HepG2 (cell line): ENCODE results near the gene NOTCH3. TPM values are rescaled to one million over a fixed set of nuclear protein-coding genes. Genes with fewer than 3 reads are reported as not detected.

Experiments
- BORCS8-MEF2B ChIP-seq: sonication (generic); formaldehyde crosslinking; IDR thresholded peaks from 2 replicates; pipeline ENCODE4 v1.8.0; 2022; ENCODE audit warnings: mild to moderate bottlenecking, missing genetic modification reagents
- FOXA1 ChIP-seq, 2 experiments: fragments of 450-650 bp in 1 of 2; sonication (generic) in 1 of 2; formaldehyde crosslinking in 1 of 2; IDR thresholded peaks; 2 replicates each; pipeline versions ENCODE4 v1.4.0 to v1.6.1; 2016 to 2020; ENCODE audit warnings: missing genetic modification reagents in 1 of 2
- GABPB1 ChIP-seq: IDR thresholded peaks from 2 replicates; pipeline ENCODE4 v1.6.1; 2016; ENCODE audit warnings: mild to moderate bottlenecking, missing genetic modification reagents, moderate library complexity, missing compliant biosample characterization
- MTF1 ChIP-seq: sonication (generic); formaldehyde crosslinking; IDR thresholded peaks from 2 replicates; pipeline ENCODE4 v1.5.0; 2020; ENCODE audit warnings: missing genetic modification reagents
- MXI1 ChIP-seq: IDR thresholded peaks from 3 replicates; pipeline ENCODE4 v1.6.1; 2012; ENCODE audit warnings: low read depth, low read length, inconsistent platforms, borderline replicate concordance
- NFE2L2 ChIP-seq: fragments of 150-350 bp; IDR thresholded peaks from 2 replicates; pipeline ENCODE4 v1.6.1; 2014; ENCODE audit warnings: low read length
- NFYC ChIP-seq: IDR thresholded peaks from 2 replicates; pipeline ENCODE4 v1.6.1; 2016; ENCODE audit warnings: missing genetic modification reagents, missing compliant biosample characterization
- PCBP2 ChIP-seq: fragments of 200-400 bp; formaldehyde crosslinking; optimal IDR thresholded peaks from 2 replicates; pipeline ENCODE3; 2018; ENCODE audit warnings: low read length, low read depth; ENCODE audit not compliant: poor library complexity, severe bottlenecking
- SIX1 ChIP-seq: sonication (generic); formaldehyde crosslinking; IDR thresholded peaks from 2 replicates; pipeline ENCODE4 v1.4.0; 2020; ENCODE audit warnings: missing genetic modification reagents, borderline replicate concordance
- U2AF2 ChIP-seq: fragments of 200-400 bp; formaldehyde crosslinking; IDR thresholded peaks from 2 replicates; pipeline ENCODE4 v1.6.1; 2017; ENCODE audit warnings: low read depth, mild to moderate bottlenecking, low read length
- ZNF124 ChIP-seq: sonication (generic); formaldehyde crosslinking; IDR thresholded peaks from 2 replicates; pipeline ENCODE4 v1.4.0; 2020; ENCODE audit warnings: missing genetic modification reagents
- ZNF230 ChIP-seq: sonication (generic); formaldehyde crosslinking; IDR thresholded peaks from 2 replicates; pipeline ENCODE4 v1.4.0; 2020; ENCODE audit warnings: mild to moderate bottlenecking, missing genetic modification reagents
- ZNF337 ChIP-seq: sonication (generic); formaldehyde crosslinking; IDR thresholded peaks from 2 replicates; pipeline ENCODE4 v1.5.1; 2020; ENCODE audit warnings: missing genetic modification reagents, low read depth, mild to moderate bottlenecking, borderline replicate concordance
- ZNF549 ChIP-seq: sonication (generic); formaldehyde crosslinking; IDR thresholded peaks from 2 replicates; pipeline ENCODE4 v1.5.0; 2020; ENCODE audit warnings: missing genetic modification reagents
- ZNF563 ChIP-seq: sonication (generic); formaldehyde crosslinking; IDR thresholded peaks from 2 replicates; pipeline ENCODE4 v1.8.0; 2022; ENCODE audit warnings: mild to moderate bottlenecking, moderate library complexity, missing genetic modification reagents
- ZZZ3 ChIP-seq: sonication (generic); formaldehyde crosslinking; IDR thresholded peaks from 2 replicates; pipeline ENCODE4 v1.4.0; 2020; ENCODE audit warnings: missing genetic modification reagents, mild to moderate bottlenecking, borderline replicate concordance
- polyA plus RNA-seq, 8 experiments: library from polyadenylated mRNA; depleted of rRNA in 3 of 8; stranded (reverse) in 7 of 8; unstranded in 1 of 8; fragments of >200 nt; fragmentation: Illumina TruSeq in 4 of 8; extraction: Trizol in 4 of 8; gene quantifications; 2 replicates each; pipeline versions ENCODE4 v1.2.1 to v1.2.3, GENCODE V29; 2011 to 2016; ENCODE audit warnings: low read depth in 4 of 8, missing spikeins in 1 of 8, mixed read lengths in 1 of 8; ENCODE audit not compliant: insufficient read depth in 1 of 8
- total RNA-seq, 5 experiments: library from RNA; depleted of rRNA; stranded (reverse); fragments of >200 nt; fragmentation: Illumina TruSeq; extraction: Trizol; gene quantifications; 2 replicates each; pipeline ENCODE4 v1.2.3, GENCODE V29; 2016; ENCODE audit warnings: low read depth in 1 of 5
- TF ChIP-seq, protein P1 (sequence below): IDR thresholded peaks from 2 replicates; pipeline ENCODE4 v1.6.1; 2018; ENCODE audit warnings: missing genetic modification reagents, mild to moderate bottlenecking, missing compliant biosample characterization
- TF ChIP-seq, protein P2 (sequence below): sonication (generic); IDR thresholded peaks from 2 replicates; pipeline ENCODE4 v1.6.1; 2016; ENCODE audit warnings: low read depth, borderline replicate concordance
- TF ChIP-seq, protein P3 (sequence below), 2 experiments: sonication (generic) in 1 of 2; formaldehyde crosslinking in 1 of 2; IDR thresholded peaks; 2 replicates each; pipeline versions ENCODE4 v1.4.0 to v1.6.1; 2018 to 2020; ENCODE audit warnings: missing genetic modification reagents in 2 of 2, borderline replicate concordance in 1 of 2, low read depth in 1 of 2, mild to moderate bottlenecking in 1 of 2, missing biosample characterization in 1 of 2
- TF ChIP-seq, protein P4 (sequence below): sonication (generic); formaldehyde crosslinking; IDR thresholded peaks from 2 replicates; pipeline ENCODE4 v1.5.1; 2020; ENCODE audit warnings: mild to moderate bottlenecking, missing genetic modification reagents, borderline replicate concordance

NOTCH3 gene
- total and polyA plus RNA-seq, 2 of the 13 experiments (the other 11 are each of a cell fraction or from before 2014, with no cell fraction given), result 0.09 to 0.28 TPM

DNA sequence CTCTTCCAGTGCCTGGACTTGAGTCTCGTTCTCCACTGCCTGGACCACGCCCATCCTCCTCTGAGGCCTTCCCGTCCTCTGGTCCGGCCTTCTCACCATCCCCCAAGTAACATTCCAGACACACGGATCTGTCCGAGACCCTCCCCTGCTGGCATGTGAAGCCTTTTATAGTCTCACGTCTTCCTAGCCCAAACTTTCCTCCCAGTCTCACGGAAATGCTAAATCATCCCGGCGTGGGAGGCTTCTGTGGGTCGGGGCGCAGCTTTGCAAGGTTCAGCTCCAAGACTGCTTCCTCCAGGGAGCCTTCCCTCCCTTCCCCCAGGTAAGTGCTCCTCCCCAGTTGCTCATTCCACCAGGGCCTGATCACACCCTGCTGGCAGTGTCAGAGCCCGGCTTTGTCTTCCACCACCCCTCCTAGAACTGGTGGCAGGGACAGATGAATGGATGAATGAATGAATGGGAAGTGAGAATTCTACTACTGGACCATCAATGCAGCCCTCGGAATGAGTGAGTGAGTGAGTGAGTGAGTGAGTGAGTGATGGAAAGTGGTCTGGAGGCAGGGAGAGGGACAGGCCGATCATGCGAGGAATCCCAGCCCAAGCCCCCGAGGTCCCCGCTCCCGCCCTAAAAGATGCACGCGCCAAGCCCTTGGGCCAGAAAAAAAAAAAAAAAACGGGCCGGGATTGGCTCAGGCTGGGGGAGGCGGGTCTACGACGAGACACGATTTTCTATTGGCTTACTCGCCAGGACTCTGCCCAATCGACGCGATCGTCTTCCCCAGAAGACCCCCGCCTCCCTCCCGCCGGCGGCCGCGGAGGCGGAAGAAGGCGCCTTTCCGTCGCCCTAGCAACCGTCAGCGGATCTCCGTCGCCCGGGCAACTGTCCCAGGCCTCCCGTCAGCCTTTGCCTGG, 22.2 kb upstream of the NOTCH3 start (continued):
- TF ChIP-seq MTF1 (no peak), ZZZ3 (CRISPR knock-in tag) (no peak), ZNF563 (CRISPR knock-in tag) (no peak), ZNF124 (CRISPR knock-in tag) (no peak), ZNF549 (CRISPR knock-in tag) (no peak), SIX1 (CRISPR knock-in tag) (no peak), ZNF230 (CRISPR knock-in tag) (no peak), FOXA1 (IDR thresholded peaks at IDR 0.05) (no peak), FOXA1 (CRISPR knock-in tag; IDR thresholded peaks at IDR 0.05) (no peak), NFYC (CRISPR knock-in tag) (peak; percentile 78), ZNF337 (CRISPR knock-in tag) (no peak), U2AF2 (peak; percentile 98), BORCS8-MEF2B (no peak), NFE2L2 (no peak), PCBP2 (no peak), GABPB1 (CRISPR knock-in tag) (peak; percentile 78), MXI1 (peak; percentile 98)
- TF ChIP-seq, protein P1, sequence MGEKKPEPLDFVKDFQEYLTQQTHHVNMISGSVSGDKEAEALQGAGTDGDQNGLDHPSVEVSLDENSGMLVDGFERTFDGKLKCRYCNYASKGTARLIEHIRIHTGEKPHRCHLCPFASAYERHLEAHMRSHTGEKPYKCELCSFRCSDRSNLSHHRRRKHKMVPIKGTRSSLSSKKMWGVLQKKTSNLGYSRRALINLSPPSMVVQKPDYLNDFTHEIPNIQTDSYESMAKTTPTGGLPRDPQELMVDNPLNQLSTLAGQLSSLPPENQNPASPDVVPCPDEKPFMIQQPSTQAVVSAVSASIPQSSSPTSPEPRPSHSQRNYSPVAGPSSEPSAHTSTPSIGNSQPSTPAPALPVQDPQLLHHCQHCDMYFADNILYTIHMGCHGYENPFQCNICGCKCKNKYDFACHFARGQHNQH, result peak; percentile 68; the same call in 1 of the 2 replicates
- TF ChIP-seq, protein P2, sequence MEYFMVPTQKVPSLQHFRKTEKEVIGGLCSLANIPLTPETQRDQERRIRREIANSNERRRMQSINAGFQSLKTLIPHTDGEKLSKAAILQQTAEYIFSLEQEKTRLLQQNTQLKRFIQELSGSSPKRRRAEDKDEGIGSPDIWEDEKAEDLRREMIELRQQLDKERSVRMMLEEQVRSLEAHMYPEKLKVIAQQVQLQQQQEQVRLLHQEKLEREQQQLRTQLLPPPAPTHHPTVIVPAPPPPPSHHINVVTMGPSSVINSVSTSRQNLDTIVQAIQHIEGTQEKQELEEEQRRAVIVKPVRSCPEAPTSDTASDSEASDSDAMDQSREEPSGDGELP, result peak; percentile 40; the same call in 1 of the 2 replicates
- TF ChIP-seq, protein P3, sequence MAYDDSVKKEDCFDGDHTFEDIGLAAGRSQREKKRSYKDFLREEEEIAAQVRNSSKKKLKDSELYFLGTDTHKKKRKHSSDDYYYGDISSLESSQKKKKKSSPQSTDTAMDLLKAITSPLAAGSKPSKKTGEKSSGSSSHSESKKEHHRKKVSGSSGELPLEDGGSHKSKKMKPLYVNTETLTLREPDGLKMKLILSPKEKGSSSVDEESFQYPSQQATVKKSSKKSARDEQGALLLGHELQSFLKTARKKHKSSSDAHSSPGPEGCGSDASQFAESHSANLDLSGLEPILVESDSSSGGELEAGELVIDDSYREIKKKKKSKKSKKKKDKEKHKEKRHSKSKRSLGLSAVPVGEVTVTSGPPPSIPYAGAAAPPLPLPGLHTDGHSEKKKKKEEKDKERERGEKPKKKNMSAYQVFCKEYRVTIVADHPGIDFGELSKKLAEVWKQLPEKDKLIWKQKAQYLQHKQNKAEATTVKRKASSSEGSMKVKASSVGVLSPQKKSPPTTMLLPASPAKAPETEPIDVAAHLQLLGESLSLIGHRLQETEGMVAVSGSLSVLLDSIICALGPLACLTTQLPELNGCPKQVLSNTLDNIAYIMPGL (CRISPR knock-in tag; IDR thresholded peaks at IDR 0.05; ENCODE audit: borderline replicate concordance in 1 of 2, low read depth in 1 of 2), result no peak
- TF ChIP-seq, protein P4, sequence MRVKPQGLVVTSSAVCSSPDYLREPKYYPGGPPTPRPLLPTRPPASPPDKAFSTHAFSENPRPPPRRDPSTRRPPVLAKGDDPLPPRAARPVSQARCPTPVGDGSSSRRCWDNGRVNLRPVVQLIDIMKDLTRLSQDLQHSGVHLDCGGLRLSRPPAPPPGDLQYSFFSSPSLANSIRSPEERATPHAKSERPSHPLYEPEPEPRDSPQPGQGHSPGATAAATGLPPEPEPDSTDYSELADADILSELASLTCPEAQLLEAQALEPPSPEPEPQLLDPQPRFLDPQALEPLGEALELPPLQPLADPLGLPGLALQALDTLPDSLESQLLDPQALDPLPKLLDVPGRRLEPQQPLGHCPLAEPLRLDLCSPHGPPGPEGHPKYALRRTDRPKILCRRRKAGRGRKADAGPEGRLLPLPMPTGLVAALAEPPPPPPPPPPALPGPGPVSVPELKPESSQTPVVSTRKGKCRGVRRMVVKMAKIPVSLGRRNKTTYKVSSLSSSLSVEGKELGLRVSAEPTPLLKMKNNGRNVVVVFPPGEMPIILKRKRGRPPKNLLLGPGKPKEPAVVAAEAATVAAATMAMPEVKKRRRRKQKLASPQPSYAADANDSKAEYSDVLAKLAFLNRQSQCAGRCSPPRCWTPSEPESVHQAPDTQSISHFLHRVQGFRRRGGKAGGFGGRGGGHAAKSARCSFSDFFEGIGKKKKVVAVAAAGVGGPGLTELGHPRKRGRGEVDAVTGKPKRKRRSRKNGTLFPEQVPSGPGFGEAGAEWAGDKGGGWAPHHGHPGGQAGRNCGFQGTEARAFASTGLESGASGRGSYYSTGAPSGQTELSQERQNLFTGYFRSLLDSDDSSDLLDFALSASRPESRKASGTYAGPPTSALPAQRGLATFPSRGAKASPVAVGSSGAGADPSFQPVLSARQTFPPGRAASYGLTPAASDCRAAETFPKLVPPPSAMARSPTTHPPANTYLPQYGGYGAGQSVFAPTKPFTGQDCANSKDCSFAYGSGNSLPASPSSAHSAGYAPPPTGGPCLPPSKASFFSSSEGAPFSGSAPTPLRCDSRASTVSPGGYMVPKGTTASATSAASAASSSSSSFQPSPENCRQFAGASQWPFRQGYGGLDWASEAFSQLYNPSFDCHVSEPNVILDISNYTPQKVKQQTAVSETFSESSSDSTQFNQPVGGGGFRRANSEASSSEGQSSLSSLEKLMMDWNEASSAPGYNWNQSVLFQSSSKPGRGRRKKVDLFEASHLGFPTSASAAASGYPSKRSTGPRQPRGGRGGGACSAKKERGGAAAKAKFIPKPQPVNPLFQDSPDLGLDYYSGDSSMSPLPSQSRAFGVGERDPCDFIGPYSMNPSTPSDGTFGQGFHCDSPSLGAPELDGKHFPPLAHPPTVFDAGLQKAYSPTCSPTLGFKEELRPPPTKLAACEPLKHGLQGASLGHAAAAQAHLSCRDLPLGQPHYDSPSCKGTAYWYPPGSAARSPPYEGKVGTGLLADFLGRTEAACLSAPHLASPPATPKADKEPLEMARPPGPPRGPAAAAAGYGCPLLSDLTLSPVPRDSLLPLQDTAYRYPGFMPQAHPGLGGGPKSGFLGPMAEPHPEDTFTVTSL (CRISPR knock-in tag), result no peak
